Sigmoid colon (tissue), 7 donors: ENCODE data around the gene SND1. TPM values are rescaled to one million over a fixed set of nuclear protein-coding genes. Genes with fewer than 3 reads are reported as not detected.

Source experiments
- DNase-seq: peaks from one replicate; pipeline ENCODE4 v3.0.0-alpha.2; 2019
- H3K27ac ChIP-seq, 4 donors: fragments of 200-600 bp; sonication (generic); one replicate each; pipeline ENCODE4 v1.5.1; 2016 to 2019; ENCODE audit warnings: mild to moderate bottlenecking in 1 of 4
- H3K27me3 ChIP-seq, 3 donors: fragments of 200-600 bp; sonication (generic); one replicate each; pipeline ENCODE4 v1.5.1; 2019; ENCODE audit warnings: mild to moderate bottlenecking in 1 of 3
- H3K36me3 ChIP-seq, 4 donors: fragments of 200-600 bp; sonication (generic); one replicate each; pipeline ENCODE4 v1.5.1; 2016 to 2019
- H3K4me1 ChIP-seq, 4 donors: fragments of 200-600 bp; sonication (generic); one replicate each; pipeline ENCODE4 v1.5.1; 2017 to 2019
- H3K4me3 ChIP-seq, 4 donors: fragments of 200-600 bp; sonication (generic); one replicate each; pipeline ENCODE4 v1.5.1; 2017 to 2019; ENCODE audit warnings: mild to moderate bottlenecking in 2 of 4, moderate library complexity in 1 of 4
- H3K9me3 ChIP-seq, 4 donors: fragments of 200-600 bp in 3 of 4; sonication (generic) in 3 of 4; one replicate each; pipeline versions ENCODE4 v1.5.1 to v1.6.1; 2013 to 2019
- CTCF ChIP-seq, 4 experiments: fragments of 450-650 bp in 3 of 4; fragments of 200-600 bp in 1 of 4; IDR thresholded peaks; one replicate each; pipeline ENCODE4 v1.5.1; 2016 to 2019; ENCODE audit warnings: antibody characterized with exemption in 4 of 4, mild to moderate bottlenecking in 3 of 4, moderate library complexity in 2 of 4
- EP300 ChIP-seq, 4 donors: sonication (generic); formaldehyde crosslinking; IDR thresholded peaks; one replicate each; pipeline ENCODE4 v1.6.1; 2017; ENCODE audit warnings: antibody characterized with exemption in 4 of 4
- POLR2A ChIP-seq, 2 donors: fragments of 450-650 bp; IDR thresholded peaks; one replicate each; pipeline ENCODE4 v1.6.1; 2016; ENCODE audit warnings: antibody characterized with exemption in 2 of 2, mild to moderate bottlenecking in 2 of 2, moderate library complexity in 2 of 2
- POLR2AphosphoS5 ChIP-seq, 4 donors: sonication (generic); formaldehyde crosslinking; IDR thresholded peaks; one replicate each; pipeline ENCODE4 v1.6.1; 2017; ENCODE audit warnings: antibody characterized with exemption in 4 of 4
- WGBS, 2 donors: extraction: QIAGEN DNeasy Blood & Tissue Kit; methylation state at CpG; one replicate each; pipeline ENCODE4 v1.1.7; 2013; 5-methylcytosine and 5-hydroxymethylcytosine counted together
- intact Hi-C: fragments of 100-400 bp; cut with DNase I; formaldehyde crosslinking; loops from one replicate; pipeline ENCODE4 v1.15.1; 2023
- polyA plus RNA-seq, 3 donors: library from polyadenylated mRNA; stranded (reverse); fragments of 200-250 nt; gene quantifications; one replicate each; pipeline ENCODE4 v1.2.3, GENCODE V29; 2013
- total RNA-seq, 4 donors: library from RNA; depleted of rRNA; stranded (reverse); fragments of >200 nt; gene quantifications; one replicate each; pipeline ENCODE4 v1.1.0, GENCODE V29; 2016
- donor health status: healthy with polysubstance abuse.
- donor health status: Bipolar disorder and iron deficiency.
- donor health status: healthy.

Gene SND1
- total and polyA plus RNA-seq, 7 donors = 30.6 to 93.4 (median 71.3) TPM

- no peak overlapping the region for H3K27ac ChIP-seq
- H3K4me3 ChIP-seq = no peak overlapping the region
- intact Hi-C loops = no loop called here
- H3K36me3 ChIP-seq = no peaks in the 10 kb centered on the region
- peaks cover 0 to 33% (median 20%) of the 10 kb centered on the region in 4 donors for H3K4me1 ChIP-seq
- H3K9me3 ChIP-seq = no peaks in the 10 kb centered on the region
- WGBS, 2 donors = 91 to 95% methylated on average over 2 of the region's 2 CpGs
- DNase-seq = no peak
- H3K27me3 ChIP-seq = no peaks in the 10 kb centered on the region
- TF ChIP-seq POLR2A (IDR thresholded peaks at IDR 0.05) = no peak
- no peak for TF ChIP-seq POLR2AphosphoS5 (IDR thresholded peaks at IDR 0.05)
- no peak for TF ChIP-seq CTCF (IDR thresholded peaks at IDR 0.05)
- TF ChIP-seq EP300 (IDR thresholded peaks at IDR 0.05) = no peak
These were observed 346.7 kb downstream of the SND1 start for GRCh38 chr7:127998671-127999070.

GRCh38 chr7:128000048-128000447, 348.1 kb downstream of the SND1 start:
- Histone ChIP-seq H3K36me3 (no peaks in the 10 kb centered on the region), H3K4me1 (peaks cover 0 to 27% (median 18%) of the 10 kb centered on the region in 4 donors), H3K4me3 (no peak overlapping the region), H3K9me3 (no peaks in the 10 kb centered on the region), H3K27ac (no peak overlapping the region), H3K27me3 (no peaks in the 10 kb centered on the region)
- DNase-seq = no peak
- intact Hi-C loops = no loop called here
- WGBS, 2 donors = 100% methylated on average over 1 of the region's 1 CpG
- TF ChIP-seq POLR2AphosphoS5 (IDR thresholded peaks at IDR 0.05) (no peak), EP300 (IDR thresholded peaks at IDR 0.05) (no peak), CTCF (IDR thresholded peaks at IDR 0.05) (no peak), POLR2A (IDR thresholded peaks at IDR 0.05) (no peak)

DNA sequence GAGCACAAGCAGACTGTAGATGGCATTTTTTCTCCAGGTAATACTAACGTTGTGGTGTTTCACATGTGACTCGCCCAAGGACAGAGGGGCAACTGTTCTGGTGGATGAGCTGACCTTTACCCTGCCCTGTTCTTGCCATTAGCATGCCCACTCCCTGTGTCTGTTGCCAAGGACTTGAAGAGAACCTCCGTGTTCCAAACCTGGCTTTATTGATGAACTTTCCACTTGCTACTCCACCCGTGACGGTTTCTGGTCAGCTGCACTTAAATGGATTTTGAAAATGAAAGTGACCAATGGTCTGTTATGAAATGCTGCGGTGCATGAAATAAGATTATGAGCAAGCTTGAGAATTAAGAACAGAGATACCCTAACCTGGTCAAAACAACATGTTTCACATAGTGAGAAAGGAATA, 348.9 kb downstream of the SND1 start:
- 66 to 80% methylated on average over 6 of the region's 6 CpGs for WGBS, 2 donors
- Histone ChIP-seq H3K27ac (no peak overlapping the region), H3K36me3 (no peaks in the 10 kb centered on the region), H3K9me3 (no peaks in the 10 kb centered on the region), H3K4me3 (no peak overlapping the region), H3K27me3 (no peaks in the 10 kb centered on the region), H3K4me1 (peaks cover 0 to 19% (median 10%) of the 10 kb centered on the region in 4 donors)
- intact Hi-C loops = no loop called here
- DNase-seq = no peak
- TF ChIP-seq POLR2A (IDR thresholded peaks at IDR 0.05) (no peak), POLR2AphosphoS5 (IDR thresholded peaks at IDR 0.05) (no peak), CTCF (IDR thresholded peaks at IDR 0.05) (no peak), EP300 (IDR thresholded peaks at IDR 0.05) (no peak)

GRCh38 chr7:128003167-128003566, 351.2 kb downstream of the SND1 start:
- H3K4me3 ChIP-seq = no peak overlapping the region
- no peak for TF ChIP-seq EP300 (IDR thresholded peaks at IDR 0.05)
- TF ChIP-seq POLR2A (IDR thresholded peaks at IDR 0.05) = no peak
- TF ChIP-seq CTCF (IDR thresholded peaks at IDR 0.05) = no peak
- TF ChIP-seq POLR2AphosphoS5 (IDR thresholded peaks at IDR 0.05) = no peak
- no peak for DNase-seq
- no peaks in the 10 kb centered on the region for H3K36me3 ChIP-seq
- no peaks in the 10 kb centered on the region for H3K27me3 ChIP-seq
- WGBS, 2 donors = 66 to 92% methylated on average over 3 of the region's 3 CpGs
- intact Hi-C loops = no loop called here
- peaks cover 0 to 3% (median 0%) of the 10 kb centered on the region in 4 donors for H3K4me1 ChIP-seq
- no peak overlapping the region for H3K27ac ChIP-seq
- H3K9me3 ChIP-seq = no peaks in the 10 kb centered on the region

GRCh38 chr7:128003787-128004186, 351.8 kb downstream of the SND1 start:
- WGBS, 2 donors = 60 to 81% methylated on average over 2 of the region's 2 CpGs
- intact Hi-C loops = no loop called here
- no peaks in the 10 kb centered on the region for H3K27me3 ChIP-seq
- no peak overlapping the region for H3K4me3 ChIP-seq
- TF ChIP-seq CTCF (IDR thresholded peaks at IDR 0.05) (no peak), EP300 (IDR thresholded peaks at IDR 0.05) (no peak), POLR2A (IDR thresholded peaks at IDR 0.05) (no peak), POLR2AphosphoS5 (IDR thresholded peaks at IDR 0.05) (no peak)
- no peaks in the 10 kb centered on the region for H3K9me3 ChIP-seq
- no peak for DNase-seq
- H3K27ac ChIP-seq = no peak overlapping the region
- no peaks in the 10 kb centered on the region for H3K36me3 ChIP-seq
- peaks cover 0 to 3% (median 0%) of the 10 kb centered on the region in 4 donors for H3K4me1 ChIP-seq
